WI38 (cell line): Measurements from ENCODE around the gene ESF1.

Experiments used
- H3K4me3 ChIP-seq: 2 replicates; pipeline ENCODE4 v1.5.1; 2011; ENCODE audit warnings: low read depth, mild to moderate bottlenecking, control low read depth, low read length
- CTCF ChIP-seq: IDR thresholded peaks from 2 replicates; pipeline ENCODE4 v1.5.1; 2012; ENCODE audit warnings: low read depth, mild to moderate bottlenecking, control low read depth, low read length

ESF1 gene

GRCh38 chr20:13690943-13691342 lies 93.8 kb downstream of the ESF1 start:
- TF ChIP-seq CTCF: no peak
- H3K4me3 ChIP-seq: no peak overlapping the region

- H3K4me3 ChIP-seq: no peak overlapping the region
- TF ChIP-seq CTCF: no peak
Measured at GRCh38 chr20:13687815-13688214, 96.9 kb downstream of the ESF1 start.

GRCh38 chr20:13685623-13686022 lies 99.1 kb downstream of the ESF1 start:
- H3K4me3 ChIP-seq: no peak overlapping the region
- no peak for TF ChIP-seq CTCF

GRCh38 chr20:13684566-13685222 lies 100.0 kb downstream of the ESF1 start:
- TF ChIP-seq CTCF: no peak
- no peak overlapping the region for H3K4me3 ChIP-seq

GRCh38 chr20:13683833-13684232 lies 100.9 kb downstream of the ESF1 start:
- H3K4me3 ChIP-seq: no peak overlapping the region

GRCh38 chr20:13681248-13682125 lies 103.2 kb downstream of the ESF1 start:
- no peak overlapping the region for H3K4me3 ChIP-seq
- TF ChIP-seq CTCF: no peak

More at GRCh38 chr20:13683833-13684232, 100.9 kb downstream of the ESF1 start:
- no peak for TF ChIP-seq CTCF

GRCh38 chr20:13678944-13679343 lies 105.8 kb downstream of the ESF1 start:
- no peak for TF ChIP-seq CTCF
- no peak overlapping the region for H3K4me3 ChIP-seq
